Measurements from ENCODE around the gene AXIN2.

AXIN2 gene

GRCh38 chr17:65503557-65503956 lies 57.9 kb downstream of the AXIN2 start:
- Histone ChIP-seq H3K4me3 (ENCODE audit: low read depth, low read length) (no peak overlapping the region), H3K36me3 (no peaks in the 10 kb centered on the region), H3K9me3 (no peaks in the 10 kb centered on the region), H3K4me1 (no peaks in the 10 kb centered on the region), H3K27me3 (no peaks in the 10 kb centered on the region)
- TF ChIP-seq CTCF (IDR thresholded peaks at IDR 0.05; ENCODE audit: low read depth, low read length), result no peak
- DNase-seq, result no peak

- no peak for TF ChIP-seq CTCF (IDR thresholded peaks at IDR 0.05; ENCODE audit: low read depth, low read length)
- H3K27me3 ChIP-seq, result no peaks in the 10 kb centered on the region
- H3K9me3 ChIP-seq, result no peaks in the 10 kb centered on the region; the same call in 1 of the 2 replicates
- H3K36me3 ChIP-seq, result no peaks in the 10 kb centered on the region
- H3K4me3 ChIP-seq (ENCODE audit: low read depth, low read length), result no peak overlapping the region
- H3K4me1 ChIP-seq, result no peaks in the 10 kb centered on the region
- no peak for DNase-seq
Observed at GRCh38 chr17:65498816-65499215, 62.6 kb downstream of the AXIN2 start.

GRCh38 chr17:65496801-65497200 lies 64.6 kb downstream of the AXIN2 start:
- Histone ChIP-seq H3K27me3 (no peaks in the 10 kb centered on the region), H3K36me3 (no peaks in the 10 kb centered on the region), H3K9me3 (no peaks in the 10 kb centered on the region; the same call in 1 of the 2 replicates), H3K4me1 (no peaks in the 10 kb centered on the region), H3K4me3 (ENCODE audit: low read depth, low read length) (no peak overlapping the region)
- TF ChIP-seq CTCF (IDR thresholded peaks at IDR 0.05; ENCODE audit: low read depth, low read length), result no peak
- no peak for DNase-seq

- Histone ChIP-seq H3K4me3 (ENCODE audit: low read depth, low read length) (no peak overlapping the region), H3K9me3 (no peaks in the 10 kb centered on the region; the same call in 1 of the 2 replicates), H3K36me3 (no peaks in the 10 kb centered on the region), H3K4me1 (no peaks in the 10 kb centered on the region), H3K27me3 (no peaks in the 10 kb centered on the region)
- no peak for DNase-seq
- no peak for TF ChIP-seq CTCF (IDR thresholded peaks at IDR 0.05; ENCODE audit: low read depth, low read length)
Observed at GRCh38 chr17:65495122-65496055, 66.1 kb downstream of the AXIN2 start.

GRCh38 chr17:65489413-65490155 lies 71.9 kb downstream of the AXIN2 start:
- no peak overlapping the region for H3K4me3 ChIP-seq (ENCODE audit: low read depth, low read length)
- no peaks in the 10 kb centered on the region for H3K4me1 ChIP-seq
- H3K9me3 ChIP-seq, result no peaks in the 10 kb centered on the region
- no peak for DNase-seq
- no peak for TF ChIP-seq CTCF (IDR thresholded peaks at IDR 0.05; ENCODE audit: low read depth, low read length)
- H3K36me3 ChIP-seq, result no peaks in the 10 kb centered on the region
- H3K27me3 ChIP-seq, result no peaks in the 10 kb centered on the region

Data from BE2C (cell line).